Nephron (organoid): ENCODE measurements around the gene ARMCX6.

Experiments
- H3K27ac Mint-ChIP-seq, 3 experiments: 2 replicates each; pipeline ENCODE4 v1.8.0; 2020; ENCODE audit warnings: mixed read lengths in 3 of 3, mild to moderate bottlenecking in 2 of 3, moderate library complexity in 1 of 3
- H3K27me3 Mint-ChIP-seq: 2 replicates; pipeline ENCODE4 v1.8.0; 2021; ENCODE audit warnings: low read depth, mild to moderate bottlenecking, moderate library complexity, mixed read lengths
- H3K36me3 Mint-ChIP-seq: 2 replicates; pipeline ENCODE4 v1.8.0; 2020; ENCODE audit warnings: low read depth, mixed read lengths
- H3K4me1 Mint-ChIP-seq: 2 replicates; pipeline ENCODE4 v1.8.0; 2020; ENCODE audit warnings: mixed read lengths
- H3K4me3 Mint-ChIP-seq, 3 experiments: 2 replicates each; pipeline ENCODE4 v1.8.0; 2020; ENCODE audit warnings: mild to moderate bottlenecking in 3 of 3, mixed read lengths in 3 of 3, moderate library complexity in 2 of 3
- H3K9me3 Mint-ChIP-seq: 2 replicates; pipeline ENCODE4 v1.8.0; 2020; ENCODE audit warnings: mixed read lengths
- CTCF ChIP-seq, 3 experiments: fragments of 200-600 bp; sonication (generic); IDR thresholded peaks; one replicate each; pipeline ENCODE4 v1.5.0; 2021; ENCODE audit warnings: antibody characterized with exemption in 3 of 3; ENCODE audit not compliant: unreplicated experiment in 3 of 3

Gene ARMCX6

DNA sequence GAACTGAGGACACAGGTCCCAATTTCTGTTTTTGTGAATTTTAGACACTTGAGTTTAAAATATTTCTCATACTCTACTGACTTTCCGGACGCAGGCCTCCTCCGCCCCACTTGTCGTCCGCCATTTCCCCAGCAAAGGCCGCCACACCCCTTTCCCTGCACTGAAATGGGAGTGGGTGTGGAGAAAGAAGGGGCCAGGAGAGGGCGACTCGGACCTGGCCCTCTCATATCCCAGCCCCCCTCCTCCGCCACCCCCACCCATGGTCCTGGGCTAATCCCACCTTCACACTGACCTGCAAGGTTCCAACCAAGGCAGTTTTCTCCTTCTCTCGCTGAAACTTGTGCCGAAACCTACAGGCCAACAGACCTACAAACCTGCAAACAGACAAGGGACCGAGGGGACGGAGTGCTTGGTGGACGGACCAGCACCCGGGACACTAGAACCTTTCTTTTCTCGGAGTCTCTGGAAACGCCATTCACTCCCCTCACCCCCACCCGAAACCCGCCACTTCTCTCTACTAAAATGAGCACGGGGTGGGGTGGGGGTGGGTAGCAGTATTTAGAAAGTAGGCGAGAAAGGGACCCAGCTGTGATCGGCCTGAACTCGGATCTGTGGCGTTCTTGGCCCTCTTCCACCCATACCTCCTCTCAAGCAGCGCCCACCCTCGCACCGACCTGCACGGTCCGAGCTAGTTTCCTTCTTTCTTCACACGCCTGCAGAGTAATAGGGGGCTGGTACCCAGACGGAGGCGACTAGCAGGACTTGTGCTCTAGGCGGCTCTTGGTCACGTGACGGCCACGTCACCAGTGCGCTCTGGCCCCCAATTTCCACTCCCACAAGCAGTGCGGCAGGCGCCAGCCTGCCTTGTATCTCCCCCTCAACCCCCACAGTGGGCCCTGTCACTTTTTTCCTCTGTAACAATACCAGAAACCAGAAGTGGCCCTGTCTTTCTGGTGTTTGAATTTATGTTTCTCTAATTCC, at the start of gene ARMCX6:
Gene ARMCX6 (minus strand): TSS at position 790 of the 981 bp plus-strand sequence. CDS start 1,380 bp downstream, outside the sequence.
- peak in 2 of 3 experiments; percentile 33 to 42 for TF ChIP-seq CTCF (IDR thresholded peaks at IDR 0.05; ENCODE audit: unreplicated experiment in 3 of 3)
- Mint-ChIP-seq H3K27me3 (no peaks in the 10 kb centered on the region), H3K27ac (peak within 1 kb of the TSS; percentile 92 to 98 (median 93)), H3K9me3 (peaks cover 5% of the 10 kb centered on the region), H3K36me3 (peaks cover 6% of the 10 kb centered on the region), H3K4me3 (peak within 1 kb of the TSS; percentile 97 to 99 (median 97)), H3K4me1 (peaks cover 29% of the 10 kb centered on the region)

- peaks cover 7% of the 10 kb centered on the region for H3K36me3 Mint-ChIP-seq
These were observed 41.8 kb upstream of the ARMCX6 start, which contains the start of gene ARMCX2 for GRCh38 chrX:101659601-101660063. Gene ARMCX2, minus strand, starts transcription at chrX:101659850. Its CDS starts 2,262 bp downstream, at chrX:101657588.

DNA sequence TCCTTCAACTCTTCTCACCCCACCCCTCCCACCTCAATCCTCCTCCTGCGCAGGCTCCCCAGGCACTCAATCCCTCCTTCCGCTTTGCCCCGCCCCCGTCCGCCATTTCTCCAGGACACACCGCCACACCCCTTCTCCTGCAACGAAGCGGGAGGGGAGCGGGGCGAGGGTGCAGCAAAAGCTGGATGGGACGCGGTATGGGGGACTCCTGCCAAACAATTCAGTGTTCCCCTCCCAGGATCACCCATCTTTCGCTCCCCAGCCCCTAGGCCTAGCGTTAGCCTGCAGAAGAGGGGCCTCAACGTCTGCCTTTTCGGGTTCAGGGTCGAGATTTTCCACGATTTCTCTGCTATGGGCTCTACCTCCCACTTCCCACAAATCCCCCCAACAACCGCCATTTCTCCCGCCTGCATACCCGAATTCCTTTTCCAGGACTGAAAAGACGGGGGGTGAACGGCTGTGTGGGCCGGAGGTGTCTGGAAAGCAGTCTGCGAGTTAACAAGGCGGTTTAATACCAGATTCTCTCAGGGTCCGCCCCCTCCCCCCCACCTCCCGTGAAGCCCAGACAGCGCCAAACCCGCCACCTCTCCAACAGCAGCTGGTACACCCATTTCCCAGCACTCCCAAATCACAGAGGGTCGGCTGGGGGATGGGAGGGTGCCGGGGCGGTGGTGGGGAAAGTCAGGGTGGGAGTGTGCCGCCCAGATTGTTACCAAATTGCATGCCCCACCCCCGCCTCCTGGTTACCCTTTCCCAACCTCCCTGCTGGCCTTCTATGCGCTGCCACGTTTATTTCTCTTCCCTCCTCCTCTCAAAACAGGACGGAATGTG, 41.1 kb upstream of the ARMCX6 start:
- peak overlapping the region; percentile 84 to 95 (median 92) for H3K4me3 Mint-ChIP-seq
- H3K9me3 Mint-ChIP-seq = no peaks in the 10 kb centered on the region
- TF ChIP-seq CTCF (IDR thresholded peaks at IDR 0.05; ENCODE audit: unreplicated experiment in 3 of 3) = no peak
- no peaks in the 10 kb centered on the region for H3K4me1 Mint-ChIP-seq
- H3K27me3 Mint-ChIP-seq = no peaks in the 10 kb centered on the region
- peak overlapping the region; percentile 75 to 93 (median 88) for H3K27ac Mint-ChIP-seq
- peaks cover 7% of the 10 kb centered on the region for H3K36me3 Mint-ChIP-seq

More at GRCh38 chrX:101659601-101660063, 41.8 kb upstream of the ARMCX6 start, which contains the start of gene ARMCX2:
- no peaks in the 10 kb centered on the region for H3K9me3 Mint-ChIP-seq
- no peaks in the 10 kb centered on the region for H3K4me1 Mint-ChIP-seq
- H3K27ac Mint-ChIP-seq = peak within 1 kb of the TSS; percentile 75 to 93 (median 88)
- H3K27me3 Mint-ChIP-seq = no peaks in the 10 kb centered on the region
- peak within 1 kb of the TSS; percentile 84 to 95 (median 92) for H3K4me3 Mint-ChIP-seq
- TF ChIP-seq CTCF (IDR thresholded peaks at IDR 0.05; ENCODE audit: unreplicated experiment in 3 of 3) = no peak

DNA sequence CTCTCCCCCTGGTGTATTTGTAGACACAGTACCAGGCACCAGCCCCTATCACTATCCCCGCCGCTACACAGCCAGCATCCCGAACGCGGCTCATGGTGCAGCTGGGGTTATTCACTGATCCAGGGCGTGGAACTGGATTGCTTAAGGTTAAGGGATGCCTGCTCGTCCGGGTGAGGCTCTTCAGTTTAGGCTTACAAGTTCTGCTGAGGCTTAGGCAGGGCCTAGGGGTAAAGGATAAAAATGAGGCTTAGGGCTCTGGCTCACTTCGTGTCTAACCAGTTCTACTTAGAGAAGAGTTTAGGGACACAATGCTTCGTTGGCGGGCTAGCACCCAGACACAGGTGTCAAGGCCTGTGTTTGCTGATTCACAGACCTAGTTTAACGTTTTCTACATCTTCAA, 39.7 kb upstream of the ARMCX6 start:
- H3K36me3 Mint-ChIP-seq = peaks cover 7% of the 10 kb centered on the region
- H3K27ac Mint-ChIP-seq = no peak overlapping the region
- no peaks in the 10 kb centered on the region for H3K4me1 Mint-ChIP-seq
- H3K4me3 Mint-ChIP-seq = peak overlapping the region; percentile 84 to 95 (median 92)
- H3K27me3 Mint-ChIP-seq = no peaks in the 10 kb centered on the region
- H3K9me3 Mint-ChIP-seq = no peaks in the 10 kb centered on the region
- TF ChIP-seq CTCF (IDR thresholded peaks at IDR 0.05; ENCODE audit: unreplicated experiment in 3 of 3) = no peak

- H3K4me1 Mint-ChIP-seq = no peaks in the 10 kb centered on the region
- H3K9me3 Mint-ChIP-seq = no peaks in the 10 kb centered on the region
- TF ChIP-seq CTCF (IDR thresholded peaks at IDR 0.05; ENCODE audit: unreplicated experiment in 3 of 3) = no peak
- peaks cover 7% of the 10 kb centered on the region for H3K36me3 Mint-ChIP-seq
- no peak overlapping the region for H3K4me3 Mint-ChIP-seq
- no peak overlapping the region for H3K27ac Mint-ChIP-seq
- H3K27me3 Mint-ChIP-seq = no peaks in the 10 kb centered on the region
These were observed 39.0 kb upstream of the ARMCX6 start for GRCh38 chrX:101656817-101657216.
